HS-27A (cell line): ENCODE data around the gene ALDH1A2.
"Not testable (repeated sequence)": the region's sequence is repeated elsewhere in the genome, so short reads cannot be mapped to it uniquely, and the experiment has no call there.

Experiments used
- DNase-seq: peaks from one replicate; pipeline ENCODE4 v3.0.0-alpha.2; 2012; ENCODE audit warnings: low read depth, missing footprints

ALDH1A2 gene

GRCh38 chr15:58066042-58066867 is 744 bp upstream of the ALDH1A2 start:
- DNase-seq, result peak; percentile 20

- no peak for DNase-seq
Measured at GRCh38 chr15:58064980-58065444, 499 bp downstream of the ALDH1A2 start.

GRCh38 chr15:58064082-58064979 is 1.2 kb downstream of the ALDH1A2 start:
- no peak for DNase-seq

GRCh38 chr15:58063614-58064013 is 1.9 kb downstream of the ALDH1A2 start:
- DNase-seq, result no peak

GRCh38 chr15:58062983-58063382 is 2.5 kb downstream of the ALDH1A2 start:
- DNase-seq, result no peak

- DNase-seq, result no peak
Measured at GRCh38 chr15:58062175-58062574, 3.3 kb downstream of the ALDH1A2 start.

- DNase-seq, result no peak
Measured at GRCh38 chr15:58060575-58060974, 4.9 kb downstream of the ALDH1A2 start.

GRCh38 chr15:58058729-58059128 is 6.8 kb downstream of the ALDH1A2 start:
- no peak for DNase-seq

- no peak for DNase-seq
Measured at GRCh38 chr15:58058073-58058472, 7.4 kb downstream of the ALDH1A2 start.

- no peak for DNase-seq
Measured at GRCh38 chr15:58057559-58057958, 8.0 kb downstream of the ALDH1A2 start.

GRCh38 chr15:58056015-58056414 is 9.5 kb downstream of the ALDH1A2 start:
- no peak for DNase-seq

- DNase-seq, result no peak
Measured at GRCh38 chr15:58053315-58054153, 12.0 kb downstream of the ALDH1A2 start.

- DNase-seq, result no peak
Measured at GRCh38 chr15:58052334-58052733, 13.2 kb downstream of the ALDH1A2 start.

- no peak for DNase-seq
Measured at GRCh38 chr15:58049520-58050227, 15.8 kb downstream of the ALDH1A2 start.

- no peak for DNase-seq
Measured at GRCh38 chr15:58048261-58048660, 17.2 kb downstream of the ALDH1A2 start.

- DNase-seq, result no peak
Measured at GRCh38 chr15:58047149-58047548, 18.4 kb downstream of the ALDH1A2 start.

GRCh38 chr15:58046467-58046866 is 19.0 kb downstream of the ALDH1A2 start:
- no peak for DNase-seq

GRCh38 chr15:58045376-58045775 is 20.1 kb downstream of the ALDH1A2 start:
- not testable (repeated sequence) for DNase-seq

GRCh38 chr15:58044551-58044950 is 21.0 kb downstream of the ALDH1A2 start:
- DNase-seq, result no peak

- no peak for DNase-seq
Measured at GRCh38 chr15:58043192-58043903, 22.2 kb downstream of the ALDH1A2 start.

- DNase-seq, result no peak
Measured at GRCh38 chr15:58042006-58042405, 23.5 kb downstream of the ALDH1A2 start.
